ENCODE data around the gene TMEM212.

GRCh38 chr3:171862392-171862791 is 19.2 kb downstream of the TMEM212 start:
- no peak for TF ChIP-seq CTCF (optimal IDR thresholded peaks at IDR 0.05 in 1 of 3, IDR thresholded peaks at IDR 0.05 in 1 of 3, conservative IDR thresholded peaks at IDR 0.05 in 1 of 3; ENCODE audit: extremely low read depth in 1 of 3, insufficient read depth in 2 of 3, low read length in 3 of 3)
- no peak for TF ChIP-seq EZH2 (IDR thresholded peaks at IDR 0.05; ENCODE audit: low read length)
